Activated CD8-positive, alpha-beta memory T cell treated with anti-CD3 and anti-CD28 coated beads, Interleukin-2, amount 10 ng/mL, durations not matched to agents 7 days and 5 days (primary cell): ENCODE measurements around the gene GMNC. TPM values are rescaled to one million over a fixed set of nuclear protein-coding genes. Genes with fewer than 3 reads are reported as not detected.
A peak's percentile ranks its signal among the peaks of the same experiment; 100 is the strongest.
"Not testable (repeated sequence)": the region's sequence is repeated elsewhere in the genome, so short reads cannot be mapped to it uniquely, and the experiment has no call there.

ENCODE experiments used
- ATAC-seq: fragments of 150-1000 bp; cut with Tn5 transposase; one replicate; pipeline ENCODE4 v1.10.0; 2021; ENCODE audit warnings: moderate library complexity
- CTCF ChIA-PET: fragments of 350-600 bp; sonication (Branson Sonifier 250); formaldehyde crosslinking; loops from one replicate; lab custom pipeline; 2021; ENCODE audit warnings: antibody characterized with exemption; lab: Charles Lee
- DNase-seq: peaks from one replicate; pipeline ENCODE4 v3.0.0-alpha.2; 2020
- H3K27ac Mint-ChIP-seq: one replicate; pipeline ENCODE4 v1.8.0; 2021; ENCODE audit warnings: mild to moderate bottlenecking, mixed read lengths
- H3K27me3 Mint-ChIP-seq: one replicate; pipeline ENCODE4 v1.8.0; 2021; ENCODE audit warnings: mixed read lengths
- H3K36me3 Mint-ChIP-seq: one replicate; pipeline ENCODE4 v1.8.0; 2021; ENCODE audit warnings: mild to moderate bottlenecking, mixed read lengths
- H3K4me1 Mint-ChIP-seq: one replicate; pipeline ENCODE4 v1.8.0; 2021; ENCODE audit warnings: mixed read lengths
- H3K4me3 Mint-ChIP-seq: one replicate; pipeline ENCODE4 v1.8.0; 2021; ENCODE audit warnings: mild to moderate bottlenecking, moderate library complexity, mixed read lengths
- H3K9me3 Mint-ChIP-seq: one replicate; pipeline ENCODE4 v1.8.0; 2022; ENCODE audit warnings: low read depth, mixed read lengths
- total RNA-seq, 2 experiments: library from RNA; stranded (reverse); gene quantifications; one replicate each; pipeline ENCODE4 v1.2.3, GENCODE V29; 2021

GMNC gene
- not detected for total RNA-seq

- H3K36me3 Mint-ChIP-seq, result no peaks in the 10 kb centered on the region
- CTCF ChIA-PET, result interaction anchor here (1.0 kb wide), 1 partner anchor 22 kb away, joined by 3 read pairs; no protein-coding TSS in a partner anchor
- H3K4me3 Mint-ChIP-seq, result peak within 1 kb of the TSS; percentile 39
- H3K4me1 Mint-ChIP-seq, result peaks cover 2% of the 10 kb centered on the region
- H3K27ac Mint-ChIP-seq, result no peak within 1 kb of the TSS
- DNase-seq (peak; percentile 58), ATAC-seq (peak; percentile 94)
- peaks cover 24% of the 10 kb centered on the region for H3K27me3 Mint-ChIP-seq
- H3K9me3 Mint-ChIP-seq, result no peaks in the 10 kb centered on the region
Observed at GRCh38 chr3:190862209-190863118, at the start of gene GMNC. TSS of gene GMNC (minus strand) at chr3:190862694. CDS start at chr3:190862615, 79 bp downstream.

- CTCF ChIA-PET, result no interaction called here
- Mint-ChIP-seq H3K36me3 (no peaks in the 10 kb centered on the region), H3K27ac (no peak overlapping the region), H3K9me3 (no peaks in the 10 kb centered on the region), H3K27me3 (no peaks in the 10 kb centered on the region), H3K4me1 (no peaks in the 10 kb centered on the region), H3K4me3 (no peak overlapping the region)
- DNase-seq, result no peak
- no peak for ATAC-seq
Observed at GRCh38 chr3:190911382-190911781, 48.9 kb upstream of the GMNC start.

GRCh38 chr3:190909908-190910307, 47.4 kb upstream of the GMNC start:
- DNase-seq (no peak), ATAC-seq (no peak)
- no peaks in the 10 kb centered on the region for H3K27me3 Mint-ChIP-seq
- no peak overlapping the region for H3K27ac Mint-ChIP-seq
- no peaks in the 10 kb centered on the region for H3K36me3 Mint-ChIP-seq
- H3K4me3 Mint-ChIP-seq, result no peak overlapping the region
- no peaks in the 10 kb centered on the region for H3K9me3 Mint-ChIP-seq
- no peaks in the 10 kb centered on the region for H3K4me1 Mint-ChIP-seq
- CTCF ChIA-PET, result no interaction called here

- H3K27me3 Mint-ChIP-seq, result no peaks in the 10 kb centered on the region
- no peaks in the 10 kb centered on the region for H3K36me3 Mint-ChIP-seq
- ATAC-seq (no peak), DNase-seq (no peak)
- no peak overlapping the region for H3K4me3 Mint-ChIP-seq
- H3K4me1 Mint-ChIP-seq, result no peaks in the 10 kb centered on the region
- CTCF ChIA-PET, result no interaction called here
- no peak overlapping the region for H3K27ac Mint-ChIP-seq
- H3K9me3 Mint-ChIP-seq, result peaks cover 9% of the 10 kb centered on the region
Observed at GRCh38 chr3:190903156-190903555, 40.7 kb upstream of the GMNC start.

GRCh38 chr3:190902292-190902691, 39.8 kb upstream of the GMNC start:
- no peaks in the 10 kb centered on the region for H3K27me3 Mint-ChIP-seq
- DNase-seq (no peak), ATAC-seq (no peak)
- no peak overlapping the region for H3K4me3 Mint-ChIP-seq
- no peaks in the 10 kb centered on the region for H3K4me1 Mint-ChIP-seq
- no peak overlapping the region for H3K27ac Mint-ChIP-seq
- CTCF ChIA-PET, result no interaction called here
- H3K9me3 Mint-ChIP-seq, result peaks cover 10% of the 10 kb centered on the region
- no peaks in the 10 kb centered on the region for H3K36me3 Mint-ChIP-seq

- DNase-seq (no peak), ATAC-seq (no peak)
- H3K9me3 Mint-ChIP-seq, result peaks cover 2% of the 10 kb centered on the region
- H3K27ac Mint-ChIP-seq, result no peak overlapping the region
- no peaks in the 10 kb centered on the region for H3K36me3 Mint-ChIP-seq
- no peaks in the 10 kb centered on the region for H3K27me3 Mint-ChIP-seq
- CTCF ChIA-PET, result no interaction called here
- H3K4me1 Mint-ChIP-seq, result no peaks in the 10 kb centered on the region
- H3K4me3 Mint-ChIP-seq, result no peak overlapping the region
Observed at GRCh38 chr3:190892395-190892902, 30.0 kb upstream of the GMNC start.

GRCh38 chr3:190886945-190887344, 24.5 kb upstream of the GMNC start:
- CTCF ChIA-PET, result no interaction called here
- Mint-ChIP-seq H3K4me3 (no peak overlapping the region), H3K27me3 (no peaks in the 10 kb centered on the region), H3K36me3 (no peaks in the 10 kb centered on the region), H3K9me3 (peaks cover 2% of the 10 kb centered on the region), H3K4me1 (no peaks in the 10 kb centered on the region), H3K27ac (no peak overlapping the region)
- DNase-seq (no peak), ATAC-seq (no peak)

- Mint-ChIP-seq H3K36me3 (no peaks in the 10 kb centered on the region), H3K27ac (no peak overlapping the region), H3K9me3 (peaks cover 2% of the 10 kb centered on the region), H3K4me1 (no peaks in the 10 kb centered on the region), H3K4me3 (no peak overlapping the region), H3K27me3 (no peaks in the 10 kb centered on the region)
- CTCF ChIA-PET, result interaction anchor here (0.8 to 1.5 kb wide), 4 partner anchors 22 to 921 kb away, joined by 3 to 4 read pairs (median 3); no protein-coding TSS in a partner anchor
- peak; percentile 44 for DNase-seq
- ATAC-seq, result no peak
Observed at GRCh38 chr3:190883973-190884832, 21.7 kb upstream of the GMNC start.

GRCh38 chr3:190883141-190883540, 20.6 kb upstream of the GMNC start:
- Mint-ChIP-seq H3K4me1 (no peaks in the 10 kb centered on the region), H3K27ac (no peak overlapping the region), H3K4me3 (no peak overlapping the region), H3K9me3 (peaks cover 2% of the 10 kb centered on the region), H3K27me3 (no peaks in the 10 kb centered on the region), H3K36me3 (no peaks in the 10 kb centered on the region)
- DNase-seq, result no peak
- CTCF ChIA-PET, result no interaction called here
- no peak for ATAC-seq

- CTCF ChIA-PET, result no interaction called here
- H3K4me3 Mint-ChIP-seq, result no peak overlapping the region
- no peaks in the 10 kb centered on the region for H3K9me3 Mint-ChIP-seq
- no peaks in the 10 kb centered on the region for H3K27me3 Mint-ChIP-seq
- DNase-seq (no peak), ATAC-seq (no peak)
- H3K36me3 Mint-ChIP-seq, result no peaks in the 10 kb centered on the region
- H3K4me1 Mint-ChIP-seq, result no peaks in the 10 kb centered on the region
- no peak overlapping the region for H3K27ac Mint-ChIP-seq
Observed at GRCh38 chr3:190877925-190878324, 15.4 kb upstream of the GMNC start.

- H3K27ac Mint-ChIP-seq, CTCF ChIA-PET, H3K9me3 Mint-ChIP-seq, H3K4me1 Mint-ChIP-seq, H3K36me3 Mint-ChIP-seq, ATAC-seq, DNase-seq, H3K4me3 Mint-ChIP-seq, H3K27me3 Mint-ChIP-seq: not testable (repeated sequence)
Observed at GRCh38 chr3:190876433-190876832, 13.9 kb upstream of the GMNC start.

GRCh38 chr3:190875061-190875460, 12.6 kb upstream of the GMNC start:
- H3K9me3 Mint-ChIP-seq, CTCF ChIA-PET, H3K4me3 Mint-ChIP-seq, H3K27ac Mint-ChIP-seq, H3K27me3 Mint-ChIP-seq, DNase-seq, H3K4me1 Mint-ChIP-seq, ATAC-seq, H3K36me3 Mint-ChIP-seq: not testable (repeated sequence)

GRCh38 chr3:190870127-190870526, 7.6 kb upstream of the GMNC start:
- Mint-ChIP-seq H3K27me3 (no peaks in the 10 kb centered on the region), H3K9me3 (no peaks in the 10 kb centered on the region), H3K4me3 (no peak overlapping the region), H3K4me1 (no peaks in the 10 kb centered on the region), H3K27ac (no peak overlapping the region), H3K36me3 (no peaks in the 10 kb centered on the region)
- CTCF ChIA-PET, result no interaction called here
- DNase-seq (no peak), ATAC-seq (no peak)
